Ramos (cell line): ENCODE results near the gene CEP170B.
"Not testable (repeated sequence)": the region's sequence is repeated elsewhere in the genome, so short reads cannot be mapped to it uniquely, and the experiment has no call there.

Source experiments
- in situ Hi-C: fragments of 300-500 bp; cut with MboI; formaldehyde crosslinking; loops from one replicate; pipeline ENCODE4 v1.14.3; 2022; ENCODE audit warnings: low sequenced_read_pairs; ENCODE audit not compliant: unreplicated experiment

Gene CEP170B

GRCh38 chr14:104865081-104865630, at the start of gene CEP170B:
TSS of gene CEP170B (plus strand) at chr14:104865268. CDS start at chr14:104868451, 3,183 bp downstream.
- in situ Hi-C loops: no loop called here

- in situ Hi-C loops: no loop called here
Observed at GRCh38 chr14:104816616-104816884, 48.5 kb upstream of the CEP170B start.

- in situ Hi-C loops: no loop called here
Observed at GRCh38 chr14:104817930-104818713, 46.9 kb upstream of the CEP170B start.

- in situ Hi-C loops: no loop called here
Observed at GRCh38 chr14:104818714-104819161, 46.3 kb upstream of the CEP170B start.

- in situ Hi-C loops: no loop called here
Observed at GRCh38 chr14:104819361-104819781, 45.7 kb upstream of the CEP170B start.

- in situ Hi-C loops: loop anchor here (5.0 kb wide), 1 partner anchor 48 kb away; no protein-coding TSS in a partner anchor
Observed at GRCh38 chr14:104820669-104821228, 44.3 kb upstream of the CEP170B start.

- in situ Hi-C loops: loop anchor here (5.0 kb wide), 1 partner anchor 49 kb away; no protein-coding TSS in a partner anchor
Observed at GRCh38 chr14:104821229-104821945, 43.7 kb upstream of the CEP170B start.

- in situ Hi-C loops: loop anchor here (5.0 kb wide), 1 partner anchor 50 kb away; no protein-coding TSS in a partner anchor
Observed at GRCh38 chr14:104821971-104822608, 43.0 kb upstream of the CEP170B start.

- in situ Hi-C loops: loop anchor here (5.0 kb wide), 1 partner anchor 51 kb away; no protein-coding TSS in a partner anchor
Observed at GRCh38 chr14:104822821-104823615, 42.0 kb upstream of the CEP170B start.

- in situ Hi-C loops: loop anchor here (5.0 kb wide), 1 partner anchor 52 kb away; no protein-coding TSS in a partner anchor
Observed at GRCh38 chr14:104824353-104824997, 40.6 kb upstream of the CEP170B start.

- in situ Hi-C loops: no loop called here
Observed at GRCh38 chr14:104826189-104826860, 38.7 kb upstream of the CEP170B start.

GRCh38 chr14:104826861-104827176, 38.2 kb upstream of the CEP170B start:
- in situ Hi-C loops: no loop called here

- in situ Hi-C loops: no loop called here
Observed at GRCh38 chr14:104827177-104828055, 37.7 kb upstream of the CEP170B start.

- in situ Hi-C loops: no loop called here
Observed at GRCh38 chr14:104830781-104831180, 34.3 kb upstream of the CEP170B start.

- in situ Hi-C loops: not testable (repeated sequence)
Observed at GRCh38 chr14:104836171-104836935, 28.7 kb upstream of the CEP170B start.

- in situ Hi-C loops: no loop called here
Observed at GRCh38 chr14:104841730-104842129, 23.3 kb upstream of the CEP170B start.

GRCh38 chr14:104843006-104843405, 22.1 kb upstream of the CEP170B start:
- in situ Hi-C loops: no loop called here
